Activated CD4-positive, alpha-beta T cell treated with anti-CD3 and anti-CD28 coated beads, Interleukin-2, amount 10 ng/mL, durations not matched to agents 7 days and 5 days (primary cell): ENCODE data around the gene BCAN. TPM values are rescaled to one million over a fixed set of nuclear protein-coding genes. Genes with fewer than 3 reads are reported as not detected.

ENCODE experiments used
- CTCF ChIA-PET: fragments of 350-600 bp; sonication (Branson Sonifier 250); formaldehyde crosslinking; loops from one replicate; lab custom pipeline; 2021; ENCODE audit warnings: antibody characterized with exemption; lab: Charles Lee
- POLR2A ChIA-PET: fragments of 350-600 bp; sonication (Branson Sonifier 250); formaldehyde crosslinking; loops from one replicate; lab custom pipeline; 2021; ENCODE audit warnings: antibody characterized with exemption; lab: Charles Lee
- DNase-seq: peaks from one replicate; pipeline ENCODE4 v3.0.0-alpha.2; 2020
- H3K27ac Mint-ChIP-seq: one replicate; pipeline ENCODE4 v1.8.0; 2021; ENCODE audit warnings: mild to moderate bottlenecking, moderate library complexity, mixed read lengths
- H3K27me3 Mint-ChIP-seq: one replicate; pipeline ENCODE4 v1.8.0; 2021; ENCODE audit warnings: mixed read lengths
- H3K36me3 Mint-ChIP-seq: one replicate; pipeline ENCODE4 v1.8.0; 2021; ENCODE audit warnings: low read depth, mixed read lengths
- H3K4me1 Mint-ChIP-seq: one replicate; pipeline ENCODE4 v1.8.0; 2021; ENCODE audit warnings: mixed read lengths
- H3K4me3 Mint-ChIP-seq: one replicate; pipeline ENCODE4 v1.8.0; 2021; ENCODE audit warnings: mild to moderate bottlenecking, moderate library complexity, mixed read lengths
- H3K9me3 Mint-ChIP-seq: one replicate; pipeline ENCODE4 v1.8.0; 2021; ENCODE audit warnings: mixed read lengths
- total RNA-seq, 2 experiments: library from RNA; stranded (reverse); gene quantifications; one replicate each; pipeline ENCODE4 v1.2.3, GENCODE V29; 2021

BCAN gene
- total RNA-seq, 2 experiments from 2014 or later, result not detected

DNA sequence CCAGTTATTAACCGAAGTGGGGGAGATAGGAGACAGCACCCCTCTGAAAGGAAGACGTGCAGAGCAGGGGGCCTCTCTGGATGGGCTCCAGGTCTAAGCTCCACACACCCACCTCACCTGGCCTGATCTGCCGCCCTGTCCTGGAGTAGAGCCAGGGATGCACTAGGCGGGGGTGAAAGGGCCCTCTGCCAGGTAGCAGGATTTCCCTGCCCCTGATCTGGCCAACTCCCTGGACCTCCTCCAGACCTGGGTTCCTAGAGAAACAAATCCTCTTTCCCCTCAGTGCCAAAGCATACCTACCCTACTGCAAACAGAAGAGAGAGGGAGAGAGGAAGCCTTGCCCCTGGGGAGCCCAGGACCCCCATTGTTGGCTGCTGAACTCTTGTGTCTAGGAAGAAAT is 61.4 kb downstream of the BCAN start:
- peaks cover 25% of the 10 kb centered on the region for H3K4me1 Mint-ChIP-seq
- DNase-seq, result no peak
- peaks cover 40% of the 10 kb centered on the region for H3K27me3 Mint-ChIP-seq
- peaks cover 5% of the 10 kb centered on the region for H3K36me3 Mint-ChIP-seq
- ChIA-PET POLR2A (no interaction called here), CTCF (interaction anchor here (0.6 to 6.7 kb wide), 9 partner anchors 8 to 171 kb away, joined by 3 to 56 read pairs (median 3); no protein-coding TSS in a partner anchor)
- no peak overlapping the region for H3K27ac Mint-ChIP-seq
- no peaks in the 10 kb centered on the region for H3K9me3 Mint-ChIP-seq
- H3K4me3 Mint-ChIP-seq, result no peak overlapping the region

DNA sequence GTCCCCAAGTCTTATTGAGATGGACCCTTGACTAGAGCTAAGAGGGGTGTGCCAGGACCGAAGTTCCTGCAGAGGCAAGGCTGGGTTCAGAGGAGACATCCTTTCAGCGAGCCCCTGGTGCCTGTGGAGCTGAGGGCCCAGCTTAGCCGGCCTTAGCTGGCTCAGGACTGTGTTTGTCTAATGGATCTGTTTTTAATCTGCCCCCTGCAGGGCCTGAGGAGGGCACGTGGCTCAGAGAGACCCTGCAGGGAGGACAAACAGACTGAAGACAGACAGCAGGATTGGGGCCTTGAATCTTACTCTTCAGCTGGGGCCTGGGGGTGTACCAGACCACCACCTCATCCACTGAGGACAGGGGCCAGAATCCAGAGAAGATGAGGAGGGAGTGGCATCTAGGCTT is 61.8 kb downstream of the BCAN start:
- no peak overlapping the region for H3K27ac Mint-ChIP-seq
- peaks cover 40% of the 10 kb centered on the region for H3K27me3 Mint-ChIP-seq
- ChIA-PET POLR2A (no interaction called here), CTCF (interaction anchor here (0.6 to 6.7 kb wide), 8 partner anchors 8 to 170 kb away, joined by 3 to 56 read pairs (median 3); no protein-coding TSS in a partner anchor)
- peaks cover 25% of the 10 kb centered on the region for H3K4me1 Mint-ChIP-seq
- peaks cover 5% of the 10 kb centered on the region for H3K36me3 Mint-ChIP-seq
- H3K9me3 Mint-ChIP-seq, result no peaks in the 10 kb centered on the region
- no peak for DNase-seq
- no peak overlapping the region for H3K4me3 Mint-ChIP-seq

DNA sequence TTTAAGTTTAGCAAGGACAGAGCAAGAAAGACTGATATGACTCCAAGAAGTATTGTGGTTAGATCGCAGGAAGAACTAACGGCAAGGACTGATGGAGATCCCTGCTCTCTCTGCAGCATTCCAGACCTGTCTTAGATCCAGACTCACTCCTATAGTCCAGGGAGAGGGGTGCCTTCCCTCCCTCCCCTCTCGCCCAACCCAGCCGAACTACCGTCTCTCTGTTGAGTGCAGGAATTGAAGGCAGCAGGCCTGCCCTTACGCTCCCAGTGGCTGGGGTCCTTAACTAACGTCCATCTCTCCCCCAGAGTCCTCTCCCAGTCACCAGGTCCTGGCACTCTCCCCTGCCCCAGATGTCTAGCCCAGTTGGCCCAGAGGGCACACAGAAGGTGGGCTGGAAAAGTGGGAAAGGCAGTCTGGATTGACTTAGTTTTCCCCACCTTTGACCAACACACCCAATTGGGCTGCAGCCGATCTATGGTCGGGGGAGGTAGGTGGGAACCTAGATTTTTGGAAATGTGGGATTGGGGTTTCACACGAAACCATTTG is 62.3 kb downstream of the BCAN start:
- Mint-ChIP-seq H3K27me3 (peaks cover 40% of the 10 kb centered on the region), H3K4me3 (no peak overlapping the region), H3K36me3 (peaks cover 5% of the 10 kb centered on the region), H3K9me3 (no peaks in the 10 kb centered on the region), H3K4me1 (peaks cover 25% of the 10 kb centered on the region), H3K27ac (peak overlapping the region; percentile 36)
- DNase-seq, result no peak
- POLR2A ChIA-PET, result no interaction called here
- CTCF ChIA-PET, result interaction anchor here (1.0 to 6.7 kb wide), 7 partner anchors 7 to 22 kb away, joined by 3 to 63 read pairs (median 5); no protein-coding TSS in a partner anchor

- Mint-ChIP-seq H3K4me3 (no peak overlapping the region), H3K4me1 (peaks cover 25% of the 10 kb centered on the region), H3K36me3 (peaks cover 5% of the 10 kb centered on the region), H3K27ac (no peak overlapping the region), H3K9me3 (no peaks in the 10 kb centered on the region), H3K27me3 (peaks cover 38% of the 10 kb centered on the region)
- POLR2A ChIA-PET, result no interaction called here
- no peak for DNase-seq
- CTCF ChIA-PET, result interaction anchor here (1.0 to 6.7 kb wide), 5 partner anchors 11 to 155 kb away, joined by 3 to 63 read pairs (median 21); partner anchors contain the start of genes INSRR and NTRK1
Measured at GRCh38 chr1:156704930-156705320, 63.0 kb downstream of the BCAN start.

DNA sequence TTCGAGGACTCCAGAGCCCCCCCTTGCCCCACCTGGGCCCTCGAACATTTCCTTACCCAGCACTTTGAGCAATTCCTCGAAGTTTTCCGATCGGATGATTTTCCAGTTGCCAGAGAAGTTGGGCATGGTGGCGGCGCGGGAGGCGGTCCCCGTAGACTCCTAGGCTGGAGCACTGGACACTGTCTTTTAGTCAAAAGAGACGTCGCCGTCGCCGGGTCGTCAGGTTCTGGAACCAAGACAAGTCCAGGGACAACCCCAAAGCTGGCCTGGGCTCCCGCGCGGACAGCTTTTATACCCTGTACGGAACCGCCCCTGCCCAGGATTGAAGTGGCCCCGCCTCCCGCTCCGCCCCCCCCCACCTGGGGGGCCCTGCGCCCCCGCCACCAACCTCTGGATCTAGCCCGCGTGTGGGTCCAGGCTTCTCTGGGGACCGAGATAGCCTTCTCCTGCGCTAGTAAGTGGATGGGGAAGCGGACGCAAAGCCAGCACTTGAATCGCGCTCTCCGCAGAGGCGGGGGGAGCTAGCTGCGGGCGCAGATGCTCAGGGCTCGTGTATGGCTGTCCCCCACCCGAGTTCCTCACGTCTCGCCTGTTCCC is 63.5 kb downstream of the BCAN start, which contains the start of gene CRABP2:
CRABP2 (minus strand) TSS at position 263 of the 597 bp plus-strand sequence; CDS start at position 126, 137 bp downstream.
- CTCF ChIA-PET, result interaction anchor here (0.6 to 6.7 kb wide), 19 partner anchors 8 to 319 kb away, joined by 3 to 63 read pairs (median 4); partner anchors contain the start of genes INSRR and NTRK1
- Mint-ChIP-seq H3K4me1 (peaks cover 25% of the 10 kb centered on the region), H3K27ac (peak within 1 kb of the TSS; percentile 36)

DNA sequence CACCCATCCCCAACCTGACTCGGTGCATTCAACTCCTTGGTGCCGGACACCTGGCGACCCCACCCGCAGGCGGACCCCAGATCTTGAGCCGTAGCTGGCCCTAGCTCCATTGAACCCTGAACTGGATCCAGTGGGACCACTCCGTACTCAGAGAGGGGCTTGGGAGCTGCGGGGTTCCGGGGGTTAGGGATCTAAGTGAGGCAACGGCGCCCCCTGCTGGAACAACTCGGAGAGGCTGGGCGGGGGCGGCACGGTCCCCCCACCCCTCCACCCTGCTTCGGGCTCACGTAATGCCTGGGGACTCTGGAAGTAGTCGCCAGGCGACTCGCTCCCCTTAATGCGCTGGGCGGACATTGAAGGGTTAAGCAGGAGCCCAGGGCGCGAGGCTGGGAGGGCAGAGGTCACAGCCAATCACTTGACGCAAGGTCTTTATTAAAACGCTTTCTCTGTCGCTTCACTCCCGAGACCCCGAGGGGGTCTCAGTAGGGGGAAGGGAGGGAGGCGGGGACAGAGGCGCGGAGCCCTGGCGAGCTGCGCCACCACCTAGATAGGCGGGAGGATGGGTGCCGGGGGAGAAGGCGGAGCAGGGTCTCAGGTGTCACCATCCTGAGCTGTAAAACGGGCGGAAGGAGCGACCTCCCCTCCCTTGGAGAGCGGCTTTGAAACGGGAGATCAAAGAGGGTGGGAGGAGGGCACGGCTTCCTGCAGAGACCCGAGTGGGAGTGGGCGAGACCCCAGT is 64.2 kb downstream of the BCAN start:
- Mint-ChIP-seq H3K27me3 (peaks cover 38% of the 10 kb centered on the region), H3K4me1 (peaks cover 25% of the 10 kb centered on the region), H3K27ac (no peak overlapping the region), H3K4me3 (peak overlapping the region; percentile 71), H3K36me3 (peaks cover 5% of the 10 kb centered on the region), H3K9me3 (no peaks in the 10 kb centered on the region)
- ChIA-PET POLR2A (interaction anchor here (0.7 kb wide), 1 partner anchor 107 kb away, joined by 5 read pairs; no protein-coding TSS in a partner anchor), CTCF (interaction anchor here (0.6 to 6.7 kb wide), 24 partner anchors 8 to 320 kb away, joined by 3 to 63 read pairs (median 3); partner anchors contain the start of genes INSRR and NTRK1)
- peak; percentile 65 for DNase-seq

More for the DNA sequence above, 63.5 kb downstream of the BCAN start, which contains the start of gene CRABP2:
- Mint-ChIP-seq H3K4me3 (peak within 1 kb of the TSS; percentile 71), H3K9me3 (no peaks in the 10 kb centered on the region), H3K27me3 (peaks cover 38% of the 10 kb centered on the region), H3K36me3 (peaks cover 5% of the 10 kb centered on the region)
- DNase-seq, result no peak
- POLR2A ChIA-PET, result no interaction called here

GRCh38 chr1:156706657-156707416 is 64.9 kb downstream of the BCAN start:
- POLR2A ChIA-PET, result interaction anchor here (0.7 kb wide), 1 partner anchor 106 kb away, joined by 5 read pairs; no protein-coding TSS in a partner anchor
- no peak overlapping the region for H3K27ac Mint-ChIP-seq
- CTCF ChIA-PET, result interaction anchor here (0.6 to 6.7 kb wide), 19 partner anchors 9 to 288 kb away, joined by 3 to 63 read pairs (median 4); partner anchors contain the start of genes INSRR and NTRK1

DNA sequence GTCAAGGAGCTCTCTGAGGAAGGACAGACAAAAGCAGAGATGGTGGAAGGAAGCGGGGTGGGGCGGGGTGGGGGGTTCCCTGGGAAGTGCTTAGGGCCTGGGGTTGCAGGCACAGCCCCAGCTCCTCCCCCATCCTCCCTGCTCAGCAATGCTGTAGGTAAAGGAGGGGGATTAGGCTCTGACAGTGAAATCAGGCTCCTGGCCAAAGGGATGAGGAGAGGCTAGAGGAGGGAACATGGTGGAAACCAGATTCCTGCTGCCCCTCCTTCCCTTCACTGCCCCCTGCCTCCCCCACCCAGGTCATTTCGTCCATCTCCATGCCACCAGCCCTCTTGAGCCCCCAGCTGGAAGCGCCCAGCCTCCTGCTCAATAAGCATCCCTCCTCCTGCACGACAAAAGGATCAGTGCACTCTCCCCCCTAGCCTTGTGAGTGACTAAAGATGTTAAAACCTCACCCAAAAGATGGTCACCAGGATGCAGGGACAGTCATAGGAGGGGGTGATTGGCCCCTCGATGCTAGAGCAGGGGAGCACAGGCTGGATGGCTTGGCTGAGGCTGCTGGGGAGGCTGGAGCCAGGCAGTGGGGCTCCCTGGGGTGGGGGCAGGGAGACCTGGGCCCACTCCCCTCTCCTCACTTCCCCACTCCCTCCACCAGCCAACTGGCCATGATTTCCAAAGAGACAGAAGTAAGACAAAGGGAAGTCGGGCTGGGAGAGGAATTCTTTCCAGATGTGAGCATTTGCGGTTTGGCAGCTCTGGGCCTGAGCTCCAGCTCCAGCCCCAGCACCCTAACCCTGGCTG is 65.7 kb downstream of the BCAN start:
- POLR2A ChIA-PET, result no interaction called here
- peaks cover 38% of the 10 kb centered on the region for H3K27me3 Mint-ChIP-seq
- H3K36me3 Mint-ChIP-seq, result peaks cover 5% of the 10 kb centered on the region
- CTCF ChIA-PET, result interaction anchor here (0.9 to 6.7 kb wide), 10 partner anchors 8 to 182 kb away, joined by 3 to 63 read pairs (median 14); partner anchors contain the start of genes INSRR and NTRK1
- no peak for DNase-seq
- H3K4me3 Mint-ChIP-seq, result no peak overlapping the region
- H3K27ac Mint-ChIP-seq, result no peak overlapping the region
- H3K9me3 Mint-ChIP-seq, result no peaks in the 10 kb centered on the region
- H3K4me1 Mint-ChIP-seq, result peaks cover 25% of the 10 kb centered on the region

More at GRCh38 chr1:156706657-156707416, 64.9 kb downstream of the BCAN start:
- peaks cover 25% of the 10 kb centered on the region for H3K4me1 Mint-ChIP-seq
- H3K36me3 Mint-ChIP-seq, result peaks cover 5% of the 10 kb centered on the region
- no peak for DNase-seq
- peak overlapping the region; percentile 71 for H3K4me3 Mint-ChIP-seq
- no peaks in the 10 kb centered on the region for H3K9me3 Mint-ChIP-seq
- H3K27me3 Mint-ChIP-seq, result peaks cover 38% of the 10 kb centered on the region

- H3K36me3 Mint-ChIP-seq, result peaks cover 5% of the 10 kb centered on the region
- H3K27ac Mint-ChIP-seq, result no peak overlapping the region
- H3K27me3 Mint-ChIP-seq, result peaks cover 35% of the 10 kb centered on the region
- no peak overlapping the region for H3K4me3 Mint-ChIP-seq
- H3K4me1 Mint-ChIP-seq, result peaks cover 25% of the 10 kb centered on the region
- ChIA-PET POLR2A (no interaction called here), CTCF (interaction anchor here (1.0 to 6.7 kb wide), 4 partner anchors 18 to 152 kb away, joined by 4 to 63 read pairs (median 40); no protein-coding TSS in a partner anchor)
- H3K9me3 Mint-ChIP-seq, result no peaks in the 10 kb centered on the region
- DNase-seq, result no peak
Measured at GRCh38 chr1:156708218-156708661, 66.3 kb downstream of the BCAN start.

DNA sequence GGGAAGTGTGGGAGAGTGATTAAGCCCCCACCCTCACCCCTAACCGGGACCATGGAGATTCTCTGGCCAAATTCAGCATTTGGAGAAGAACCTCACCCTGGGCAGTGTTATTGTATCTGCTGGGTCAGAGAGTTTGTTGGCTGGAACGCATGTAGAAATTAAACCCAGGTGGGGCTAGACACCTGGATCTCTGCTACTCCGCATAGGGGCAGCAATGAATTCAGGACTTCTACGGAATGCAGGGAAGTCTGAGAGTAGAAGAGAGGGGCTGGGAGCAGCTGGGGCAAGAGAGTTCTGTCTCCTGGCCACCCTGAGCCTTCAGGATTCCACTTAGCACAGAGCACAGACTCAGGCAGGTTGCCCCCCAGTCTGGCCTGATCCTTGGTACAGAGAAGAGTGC is 67.1 kb downstream of the BCAN start:
- H3K4me3 Mint-ChIP-seq, result no peak overlapping the region
- H3K4me1 Mint-ChIP-seq, result peaks cover 25% of the 10 kb centered on the region
- ChIA-PET POLR2A (no interaction called here), CTCF (interaction anchor here (3.9 to 6.7 kb wide), 3 partner anchors 17 to 48 kb away, joined by 25 to 63 read pairs (median 56); no protein-coding TSS in a partner anchor)
- peaks cover 5% of the 10 kb centered on the region for H3K36me3 Mint-ChIP-seq
- DNase-seq, result no peak
- no peak overlapping the region for H3K27ac Mint-ChIP-seq
- H3K27me3 Mint-ChIP-seq, result peaks cover 27% of the 10 kb centered on the region
- H3K9me3 Mint-ChIP-seq, result no peaks in the 10 kb centered on the region
